Activated naive CD8-positive, alpha-beta T cell (primary cell): ENCODE results near the gene CLDN9.
"Not testable (repeated sequence)": the region's sequence is repeated elsewhere in the genome, so short reads cannot be mapped to it uniquely, and the experiment has no call there.

ENCODE experiments used
- H3K27ac Mint-ChIP-seq: one replicate; pipeline ENCODE4 v1.8.0; 2021; ENCODE audit warnings: mixed read lengths
- H3K27me3 Mint-ChIP-seq: one replicate; pipeline ENCODE4 v1.8.0; 2021; ENCODE audit warnings: mixed read lengths
- H3K36me3 Mint-ChIP-seq: one replicate; pipeline ENCODE4 v1.8.0; 2021; ENCODE audit warnings: mixed read lengths
- H3K4me1 Mint-ChIP-seq: one replicate; pipeline ENCODE4 v1.8.0; 2021; ENCODE audit warnings: low read depth, mixed read lengths
- H3K4me3 Mint-ChIP-seq: one replicate; pipeline ENCODE4 v1.8.0; 2021; ENCODE audit warnings: mild to moderate bottlenecking, mixed read lengths
- H3K9me3 Mint-ChIP-seq: one replicate; pipeline ENCODE4 v1.8.0; 2021; ENCODE audit warnings: low read depth, mixed read lengths

Gene CLDN9

DNA sequence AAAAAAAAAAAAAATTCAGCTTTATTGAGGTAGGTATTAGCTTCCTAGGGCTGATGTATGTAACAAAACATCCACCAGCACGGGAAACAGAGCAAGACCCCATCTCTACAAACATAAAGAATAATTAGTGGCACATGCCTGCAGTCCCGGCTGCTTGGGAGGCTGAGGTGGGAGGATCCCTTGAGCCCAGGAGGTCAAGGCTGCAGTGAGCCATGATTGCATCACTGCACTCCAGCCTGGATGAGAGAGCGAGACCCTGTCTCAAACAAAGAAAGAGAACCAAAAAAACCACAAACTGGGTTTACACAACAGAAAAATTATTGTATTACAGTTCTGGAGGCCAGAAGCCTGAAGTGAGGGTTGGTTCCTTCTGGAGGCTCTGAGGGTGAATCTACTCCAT is 29.7 kb downstream of the CLDN9 start:
- no peak overlapping the region for H3K27ac Mint-ChIP-seq
- no peaks in the 10 kb centered on the region for H3K36me3 Mint-ChIP-seq
- H3K4me3 Mint-ChIP-seq, result no peak overlapping the region
- H3K27me3 Mint-ChIP-seq, result peaks cover 21% of the 10 kb centered on the region
- H3K9me3 Mint-ChIP-seq, result no peaks in the 10 kb centered on the region
- H3K4me1 Mint-ChIP-seq, result peaks cover 12% of the 10 kb centered on the region

DNA sequence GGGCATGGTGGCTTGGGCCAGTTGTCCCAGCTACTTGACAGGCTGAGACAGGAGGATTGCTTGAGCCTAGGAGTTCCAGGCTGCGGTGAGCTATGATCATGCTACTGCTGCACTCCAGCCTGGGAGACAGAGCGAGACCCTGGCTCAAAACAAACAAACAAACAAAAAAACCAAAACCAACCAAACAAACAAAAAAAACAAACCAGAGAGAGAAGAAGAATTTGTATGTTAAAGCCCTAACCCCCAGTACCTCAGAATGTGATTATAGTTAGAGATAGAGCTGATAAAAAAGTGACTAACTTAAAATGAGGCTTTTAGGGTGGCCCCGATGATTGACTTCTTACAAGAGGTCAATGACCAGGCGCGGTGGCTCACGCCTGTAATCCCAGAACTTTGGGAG is 32.0 kb downstream of the CLDN9 start:
- Mint-ChIP-seq H3K4me1 (peaks cover 17% of the 10 kb centered on the region), H3K9me3 (no peaks in the 10 kb centered on the region), H3K36me3 (no peaks in the 10 kb centered on the region), H3K27me3 (peaks cover 14% of the 10 kb centered on the region), H3K4me3 (peak overlapping the region; percentile 80), H3K27ac (no peak overlapping the region)

DNA sequence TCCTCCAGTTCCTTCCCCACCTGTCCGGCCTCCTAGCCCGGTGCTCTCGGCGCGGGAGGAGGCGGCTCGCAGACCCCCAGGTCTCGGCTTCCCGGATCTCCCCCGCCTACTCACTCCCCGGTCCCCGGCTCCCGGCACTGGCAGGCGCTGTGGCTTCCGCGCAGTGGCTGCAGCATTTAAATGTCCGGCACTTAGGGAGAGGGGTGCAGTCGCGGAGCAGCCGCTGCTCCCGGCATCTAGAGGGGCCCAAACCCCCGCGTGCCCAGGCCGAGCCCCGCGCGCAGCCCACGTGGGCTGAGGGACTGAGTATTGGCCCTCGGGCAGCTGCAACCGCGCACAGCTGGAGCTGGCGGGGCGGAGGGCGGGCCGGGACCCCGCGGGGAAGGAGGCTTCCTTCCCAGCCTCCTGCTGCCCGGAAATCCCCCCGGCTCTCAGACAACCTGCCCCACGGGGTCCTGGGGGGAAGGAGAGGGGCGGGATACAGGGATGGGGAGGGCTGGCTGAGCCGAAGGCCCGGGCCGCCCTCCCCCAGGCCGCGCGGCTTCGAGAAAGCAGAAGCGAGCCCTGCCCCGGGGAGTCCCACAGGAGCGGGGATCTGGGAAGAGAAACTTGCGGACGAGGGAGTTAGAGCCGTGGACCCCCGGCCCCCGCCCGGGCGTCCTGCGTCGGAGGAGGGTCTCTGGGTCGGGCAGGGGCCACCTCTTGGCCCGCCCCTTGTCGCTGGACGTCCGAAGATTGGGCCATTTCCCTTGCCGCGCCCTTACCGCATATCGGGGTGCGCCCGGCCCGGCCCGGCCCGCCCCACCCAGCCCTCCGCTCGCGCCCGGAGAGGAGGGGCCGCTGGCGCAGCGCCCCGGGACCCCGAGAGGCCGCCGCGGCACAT is 33.3 kb downstream of the CLDN9 start, which contains the start of gene MMP25:
Gene MMP25, plus strand, starts transcription at position 804 of the 883 bp plus-strand sequence. CDS start 357 bp downstream, outside the sequence.
- Mint-ChIP-seq H3K27me3 (peaks cover 10% of the 10 kb centered on the region), H3K4me3 (peak within 1 kb of the TSS; percentile 80), H3K4me1 (peaks cover 20% of the 10 kb centered on the region), H3K9me3 (no peaks in the 10 kb centered on the region), H3K36me3 (no peaks in the 10 kb centered on the region), H3K27ac (no peak within 1 kb of the TSS)

DNA sequence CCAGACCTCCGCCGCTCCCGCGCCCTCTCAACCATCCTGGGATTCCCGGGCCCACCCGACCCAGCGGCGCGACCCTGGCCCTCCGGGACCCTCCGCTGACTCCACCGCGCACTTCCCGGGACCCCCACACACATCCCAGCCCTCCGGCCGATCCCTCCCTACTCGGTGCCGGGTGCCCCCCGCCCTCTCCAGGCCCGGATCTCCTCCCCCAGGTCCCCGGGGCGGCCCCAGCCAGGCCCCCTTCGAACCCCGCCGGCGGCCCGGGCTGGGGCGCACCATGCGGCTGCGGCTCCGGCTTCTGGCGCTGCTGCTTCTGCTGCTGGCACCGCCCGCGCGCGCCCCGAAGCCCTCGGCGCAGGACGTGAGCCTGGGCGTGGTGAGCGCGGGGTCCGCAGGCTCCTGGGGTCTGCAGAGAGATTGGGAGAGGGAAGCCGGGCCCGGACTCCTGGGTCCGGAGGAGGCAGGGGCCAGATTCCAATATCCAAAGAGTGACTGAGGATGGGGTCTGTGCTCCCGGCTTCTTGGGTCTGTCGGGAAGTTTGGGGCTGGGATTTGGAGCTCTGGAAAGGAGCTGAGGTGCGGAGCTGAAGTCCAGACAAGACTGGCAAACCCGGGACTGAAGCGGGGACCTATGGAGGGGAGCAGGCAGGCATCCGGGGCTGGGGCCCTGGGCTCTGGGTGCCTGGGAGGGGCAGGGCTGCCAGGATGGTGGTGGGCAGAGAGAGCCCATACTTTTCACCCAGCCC is 34.1 kb downstream of the CLDN9 start:
- H3K4me1 Mint-ChIP-seq, result peaks cover 20% of the 10 kb centered on the region
- peaks cover 10% of the 10 kb centered on the region for H3K27me3 Mint-ChIP-seq
- H3K27ac Mint-ChIP-seq, result no peak overlapping the region
- H3K36me3 Mint-ChIP-seq, result no peaks in the 10 kb centered on the region
- H3K9me3 Mint-ChIP-seq, result no peaks in the 10 kb centered on the region
- no peak overlapping the region for H3K4me3 Mint-ChIP-seq

DNA sequence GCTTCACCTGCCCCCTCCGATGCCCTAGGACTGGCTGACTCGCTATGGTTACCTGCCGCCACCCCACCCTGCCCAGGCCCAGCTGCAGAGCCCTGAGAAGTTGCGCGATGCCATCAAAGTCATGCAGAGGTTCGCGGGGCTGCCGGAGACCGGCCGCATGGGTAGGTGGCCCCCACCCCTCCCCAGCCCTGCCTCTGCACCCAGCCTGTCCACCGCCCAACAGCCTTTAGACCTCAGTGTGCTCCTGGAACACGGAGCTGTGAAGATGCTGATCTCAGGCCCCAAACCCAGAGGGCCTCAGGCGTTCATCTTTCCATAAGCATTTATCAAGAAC is 34.6 kb downstream of the CLDN9 start:
- Mint-ChIP-seq H3K27me3 (peaks cover 10% of the 10 kb centered on the region), H3K27ac (no peak overlapping the region), H3K4me1 (peaks cover 23% of the 10 kb centered on the region), H3K36me3 (no peaks in the 10 kb centered on the region), H3K9me3 (no peaks in the 10 kb centered on the region), H3K4me3 (no peak overlapping the region)

DNA sequence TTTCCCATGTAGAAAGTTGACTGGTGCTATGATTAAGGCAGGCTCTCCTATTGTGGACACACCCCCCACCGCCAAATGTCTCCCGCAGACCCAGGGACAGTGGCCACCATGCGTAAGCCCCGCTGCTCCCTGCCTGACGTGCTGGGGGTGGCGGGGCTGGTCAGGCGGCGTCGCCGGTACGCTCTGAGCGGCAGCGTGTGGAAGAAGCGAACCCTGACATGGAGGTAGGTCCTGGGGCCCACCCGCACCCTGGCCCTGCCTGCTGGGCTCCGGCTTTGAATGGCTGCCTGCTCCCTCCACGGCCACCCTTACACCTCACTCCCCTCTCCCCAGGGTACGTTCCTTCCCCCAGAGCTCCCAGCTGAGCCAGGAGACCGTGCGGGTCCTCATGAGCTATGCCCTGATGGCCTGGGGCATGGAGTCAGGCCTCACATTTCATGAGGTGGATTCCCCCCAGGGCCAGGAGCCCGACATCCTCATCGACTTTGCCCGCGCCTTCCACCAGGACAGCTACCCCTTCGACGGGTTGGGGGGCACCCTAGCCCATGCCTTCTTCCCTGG is 37.3 kb downstream of the CLDN9 start:
- H3K36me3 Mint-ChIP-seq, result peaks cover 2% of the 10 kb centered on the region
- H3K4me3 Mint-ChIP-seq, result no peak overlapping the region
- H3K4me1 Mint-ChIP-seq, result peaks cover 28% of the 10 kb centered on the region
- H3K27ac Mint-ChIP-seq, result no peak overlapping the region
- peaks cover 2% of the 10 kb centered on the region for H3K27me3 Mint-ChIP-seq
- H3K9me3 Mint-ChIP-seq, result no peaks in the 10 kb centered on the region

DNA sequence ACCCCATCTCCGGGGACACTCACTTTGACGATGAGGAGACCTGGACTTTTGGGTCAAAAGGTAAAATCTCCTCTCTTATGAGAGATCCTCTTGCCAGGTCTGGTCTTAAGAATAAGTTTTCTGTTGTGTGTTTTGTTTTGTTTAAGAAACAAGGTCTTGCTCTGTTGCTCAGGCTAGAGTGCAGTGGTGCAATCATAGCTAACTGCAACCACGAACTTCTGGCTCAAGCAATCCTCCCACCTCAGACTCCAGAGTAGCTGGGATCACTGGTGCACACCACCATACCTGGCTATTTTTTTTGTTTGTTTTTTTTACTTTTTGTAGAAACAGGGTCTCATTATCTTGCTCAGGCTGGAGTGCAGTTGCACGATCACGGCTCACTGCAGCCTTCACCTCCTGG is 37.8 kb downstream of the CLDN9 start:
- Mint-ChIP-seq H3K4me1 (peaks cover 29% of the 10 kb centered on the region), H3K9me3 (no peaks in the 10 kb centered on the region), H3K27ac (no peak overlapping the region), H3K27me3 (no peaks in the 10 kb centered on the region), H3K36me3 (peaks cover 2% of the 10 kb centered on the region), H3K4me3 (no peak overlapping the region)

DNA sequence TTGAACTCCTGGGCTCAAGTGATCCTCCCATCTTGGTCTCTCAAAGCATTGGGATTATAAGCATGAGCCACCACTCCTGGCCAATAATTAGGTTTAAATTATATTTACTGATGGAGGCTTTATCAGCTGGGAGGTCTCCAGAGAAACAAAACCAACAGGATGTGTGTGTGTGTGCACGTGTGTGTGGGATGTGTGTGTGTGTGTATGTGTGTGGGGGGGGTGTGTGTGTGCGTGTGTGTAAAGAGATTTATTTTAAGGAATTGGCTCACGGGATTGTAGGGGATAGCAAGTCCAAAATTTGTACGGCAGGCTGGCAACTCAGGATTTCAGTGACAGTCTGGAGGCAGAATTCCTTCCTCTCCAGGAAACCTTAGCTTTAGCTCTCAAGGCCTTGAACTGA is 38.3 kb downstream of the CLDN9 start:
- H3K27me3 Mint-ChIP-seq, result no peaks in the 10 kb centered on the region
- H3K36me3 Mint-ChIP-seq, result peaks cover 2% of the 10 kb centered on the region
- H3K4me3 Mint-ChIP-seq, result no peak overlapping the region
- no peaks in the 10 kb centered on the region for H3K9me3 Mint-ChIP-seq
- H3K4me1 Mint-ChIP-seq, result peaks cover 32% of the 10 kb centered on the region
- no peak overlapping the region for H3K27ac Mint-ChIP-seq

DNA sequence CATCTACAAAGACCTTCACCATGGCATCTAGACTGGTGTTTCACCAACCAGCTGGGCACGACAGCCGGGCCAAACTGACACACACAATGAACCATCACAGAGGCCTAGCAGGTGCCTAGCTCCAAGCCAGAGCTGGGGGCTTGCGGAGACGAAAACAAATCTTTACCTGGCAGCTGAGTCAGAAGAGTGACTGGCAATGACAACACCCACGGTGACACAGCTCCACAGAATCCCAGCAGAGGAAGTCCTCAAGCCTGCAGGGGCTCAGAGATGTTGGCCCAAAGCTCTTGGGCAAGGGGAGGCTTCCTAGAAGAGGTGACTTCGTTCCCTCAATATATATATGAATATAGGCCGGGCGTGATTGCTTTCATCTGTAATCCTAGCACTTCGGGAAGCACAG is 38.8 kb downstream of the CLDN9 start:
- Mint-ChIP-seq H3K27ac (no peak overlapping the region), H3K9me3 (no peaks in the 10 kb centered on the region), H3K4me3 (no peak overlapping the region), H3K4me1 (peaks cover 33% of the 10 kb centered on the region), H3K36me3 (peaks cover 2% of the 10 kb centered on the region), H3K27me3 (no peaks in the 10 kb centered on the region)

DNA sequence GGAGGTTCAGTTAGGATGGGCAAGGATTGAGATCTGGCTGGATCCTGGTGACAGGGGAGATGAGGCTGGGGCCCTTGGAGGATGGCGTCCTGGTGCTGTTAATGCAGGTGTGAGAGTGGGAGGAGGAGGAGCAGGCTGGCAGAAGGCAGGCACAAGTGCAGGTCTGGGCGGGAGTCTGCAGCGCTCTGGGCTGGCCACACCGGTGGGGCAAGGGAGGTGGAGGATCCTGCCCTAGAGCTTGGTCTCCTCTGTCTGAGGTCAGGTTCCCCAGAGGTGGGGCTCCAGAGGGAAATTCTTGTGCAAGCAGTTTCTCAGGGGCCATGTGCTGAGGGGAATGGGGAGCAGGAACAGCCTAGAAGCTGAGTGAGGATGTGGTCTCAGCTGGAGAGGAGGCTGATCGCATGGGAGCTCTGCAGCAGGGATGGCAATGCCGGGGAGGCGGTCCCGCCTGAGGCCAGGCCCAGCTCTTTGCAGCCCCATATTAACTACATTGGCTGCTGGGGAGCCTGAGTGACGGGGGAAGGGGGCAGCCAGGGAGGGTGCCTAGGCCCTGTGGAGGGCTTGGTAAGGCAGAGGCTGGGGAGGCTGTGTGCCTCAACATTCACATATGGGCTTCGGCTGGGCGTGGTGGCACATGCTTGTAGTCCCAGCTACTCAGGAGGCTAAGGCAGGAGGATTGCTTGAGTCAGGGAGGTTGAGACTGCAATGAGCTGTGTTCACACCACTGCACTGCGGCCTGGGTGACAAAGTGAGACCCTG is 40.0 kb downstream of the CLDN9 start:
- H3K4me3 Mint-ChIP-seq, H3K36me3 Mint-ChIP-seq, H3K27me3 Mint-ChIP-seq, H3K9me3 Mint-ChIP-seq, H3K27ac Mint-ChIP-seq: not testable (repeated sequence)
- peaks cover 43% of the 10 kb centered on the region for H3K4me1 Mint-ChIP-seq

DNA sequence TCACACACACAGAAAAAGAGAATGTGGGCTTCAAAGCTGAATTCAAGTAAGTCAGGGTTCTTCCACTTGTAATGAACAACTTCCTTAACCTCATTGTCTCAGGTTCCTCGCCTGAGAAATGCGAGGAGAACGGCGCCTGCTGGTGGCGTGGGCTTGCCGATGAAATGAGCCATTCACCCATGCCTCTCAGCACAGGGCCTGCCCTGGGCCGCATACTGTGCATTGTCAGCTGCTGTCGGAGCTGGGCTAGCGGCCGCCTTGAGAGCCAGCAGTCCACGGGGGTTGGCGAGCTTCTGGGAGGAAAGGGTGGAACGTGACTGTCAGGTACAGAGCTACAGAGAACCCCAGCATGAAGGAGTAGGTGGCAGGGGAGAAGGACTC is 40.6 kb downstream of the CLDN9 start:
- not testable (repeated sequence) for H3K4me3 Mint-ChIP-seq, H3K36me3 Mint-ChIP-seq, H3K9me3 Mint-ChIP-seq, H3K27me3 Mint-ChIP-seq, H3K27ac Mint-ChIP-seq
- H3K4me1 Mint-ChIP-seq, result peaks cover 41% of the 10 kb centered on the region

DNA sequence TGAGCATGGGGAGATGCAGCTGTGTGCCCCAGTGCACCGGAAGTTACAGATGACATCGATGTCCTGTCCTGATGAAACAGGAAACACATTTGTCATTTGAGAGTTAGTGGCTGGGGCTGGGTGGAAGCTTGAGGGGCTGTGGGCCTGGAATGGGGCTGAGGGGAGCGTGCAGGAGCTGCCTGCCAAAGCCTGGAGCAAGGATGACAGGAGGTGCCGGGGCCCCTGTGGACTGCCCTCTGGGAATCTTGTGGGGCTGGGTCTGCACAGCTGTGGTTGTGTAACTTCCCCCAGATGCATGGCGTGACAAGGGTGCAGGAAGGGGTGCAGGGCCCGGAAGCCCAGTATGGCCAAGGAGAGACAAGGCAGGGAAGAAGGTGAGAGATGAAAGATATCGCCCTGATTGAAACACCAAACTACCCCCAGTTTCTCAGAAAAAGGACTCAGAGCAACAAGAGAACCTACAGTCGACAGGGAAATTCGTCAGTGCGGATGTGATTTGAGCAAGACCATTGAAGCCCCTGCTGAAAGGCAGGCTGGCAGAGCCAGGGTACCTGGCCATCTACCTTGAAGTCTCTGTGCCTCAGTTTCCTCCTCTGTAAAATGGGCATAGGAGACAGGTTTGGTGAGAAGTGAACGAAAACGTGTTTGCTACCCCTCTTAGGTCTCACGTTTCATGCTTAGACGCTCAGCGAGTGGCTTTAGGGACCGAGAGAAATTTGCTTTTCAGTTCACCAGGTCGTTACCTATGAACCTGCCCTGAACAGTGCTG is 42.4 kb downstream of the CLDN9 start:
- Mint-ChIP-seq H3K36me3 (peaks cover 2% of the 10 kb centered on the region), H3K4me1 (peaks cover 47% of the 10 kb centered on the region), H3K27me3 (no peaks in the 10 kb centered on the region), H3K4me3 (peak overlapping the region; percentile 65), H3K27ac (peak overlapping the region; percentile 30), H3K9me3 (no peaks in the 10 kb centered on the region)

DNA sequence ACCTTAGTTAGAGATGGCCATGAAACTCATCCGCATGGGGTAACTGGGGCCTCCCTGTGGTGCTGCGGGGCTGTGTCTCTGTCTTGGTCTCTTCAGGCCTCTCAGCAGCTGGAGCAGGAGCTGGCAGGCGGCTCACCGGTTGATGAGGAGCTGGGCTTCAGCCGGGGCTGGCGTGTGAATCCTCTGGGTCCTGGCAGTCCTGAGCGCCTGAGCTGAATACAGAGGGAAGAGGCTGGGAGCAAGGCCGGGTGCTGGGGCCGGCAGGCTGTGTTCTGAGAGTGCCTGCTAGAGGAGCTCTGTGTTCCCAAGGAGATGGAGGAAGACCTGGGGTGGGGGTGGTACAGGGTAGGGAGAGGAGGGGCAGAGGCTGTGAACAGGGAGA is 43.0 kb downstream of the CLDN9 start:
- not testable (repeated sequence) for H3K27me3 Mint-ChIP-seq, H3K27ac Mint-ChIP-seq, H3K36me3 Mint-ChIP-seq, H3K9me3 Mint-ChIP-seq
- H3K4me3 Mint-ChIP-seq, result peak overlapping the region; percentile 65
- peaks cover 46% of the 10 kb centered on the region for H3K4me1 Mint-ChIP-seq
